Body of pancreas (tissue), 4 donors: ENCODE data around the gene RXFP4. TPM values are rescaled to one million over a fixed set of nuclear protein-coding genes. Genes with fewer than 3 reads are reported as not detected.

Experiments
- ATAC-seq: fragments of 150-250 bp; one replicate; pipeline ENCODE4 v1.9.1; 2016
- DNase-seq, 4 donors: peaks; one replicate each; pipeline ENCODE4 v3.0.0-alpha.2; 2019
- H3K27ac ChIP-seq, 4 donors: fragments of 200-600 bp; sonication (generic); 1 replicate in 3 of 4; 2 replicates in 1 of 4; pipeline versions ENCODE4 v1.5.1 to v1.6.1; 2016 to 2019; ENCODE audit warnings: mild to moderate bottlenecking in 1 of 4, mixed read lengths in 1 of 4, moderate library complexity in 1 of 4
- H3K27me3 ChIP-seq, 2 donors: fragments of 200-600 bp; sonication (generic); one replicate each; pipeline ENCODE4 v1.6.0; 2016; ENCODE audit warnings: mild to moderate bottlenecking in 1 of 2
- H3K36me3 ChIP-seq, 2 donors: fragments of 200-600 bp; sonication (generic); replicated peaks in 1 of 2; 2 replicates each; pipeline ENCODE4 v1.5.1; 2016; ENCODE audit warnings: low read depth in 2 of 2; ENCODE audit not compliant: insufficient read depth in 1 of 2
- H3K4me1 ChIP-seq: fragments of 200-600 bp; sonication (generic); one replicate; pipeline ENCODE4 v1.6.0; 2016
- H3K4me3 ChIP-seq, 2 donors: fragments of 200-600 bp; sonication (generic); 1 replicate in 1 of 2; 2 replicates in 1 of 2; pipeline ENCODE4 v1.5.1; 2016 to 2019
- H3K9me3 ChIP-seq, 3 donors: fragments of 200-600 bp; sonication (generic); 1 replicate in 2 of 3; 2 replicates in 1 of 3; pipeline ENCODE4 v1.5.1; 2016
- CTCF ChIP-seq, 7 experiments: fragments of 450-650 bp in 4 of 7; fragments of 200-600 bp in 3 of 7; sonication (generic) in 3 of 7; IDR thresholded peaks; one replicate each; pipeline ENCODE4 v1.5.1; 2016 to 2019; ENCODE audit warnings: antibody characterized with exemption in 7 of 7
- POLR2A ChIP-seq, 3 donors: fragments of 450-650 bp; IDR thresholded peaks; one replicate each; pipeline ENCODE4 v1.6.1; 2016; ENCODE audit warnings: antibody characterized with exemption in 3 of 3, mild to moderate bottlenecking in 2 of 3
- WGBS, 2 donors: methylation state at CpG; one replicate each; pipeline ENCODE4 v1.1.5; 2017; 5-methylcytosine and 5-hydroxymethylcytosine counted together
- intact Hi-C: fragments of 100-400 bp; cut with DNase I; formaldehyde crosslinking; loops from one replicate; pipeline ENCODE4 v1.15.1; 2023
- total RNA-seq, 2 donors: library from RNA; depleted of rRNA; stranded (reverse); fragments of >200 nt; gene quantifications; one replicate each; pipeline ENCODE4 v1.1.0, GENCODE V29; 2016

RXFP4 gene
- total RNA-seq, 2 donors from 2014 or later: 0.26 TPM; not detected in 1

GRCh38 chr1:155966750-155967149, 25.3 kb downstream of the RXFP4 start:
- ATAC-seq (no peak), DNase-seq (no peak)
- TF ChIP-seq CTCF (IDR thresholded peaks at IDR 0.05) (no peak), POLR2A (IDR thresholded peaks at IDR 0.05) (no peak)
- Histone ChIP-seq H3K4me1 (no peaks in the 10 kb centered on the region), H3K4me3 (no peak overlapping the region), H3K9me3 (no peaks in the 10 kb centered on the region), H3K36me3 (peaks cover 7 to 11% of the 10 kb centered on the region in 2 donors), H3K27me3 (no peaks in the 10 kb centered on the region), H3K27ac (no peak overlapping the region)
- 55 to 72% methylated on average over 7 of the region's 7 CpGs for WGBS, 2 donors
- intact Hi-C loops: no loop called here

GRCh38 chr1:155967341-155968050, 26.1 kb downstream of the RXFP4 start:
- ATAC-seq: no peak

GRCh38 chr1:155968051-155968400, 26.6 kb downstream of the RXFP4 start:
- intact Hi-C loops: no loop called here
- Histone ChIP-seq H3K36me3 (peaks cover 6 to 7% of the 10 kb centered on the region in 2 donors), H3K27me3 (no peaks in the 10 kb centered on the region), H3K27ac (peak overlapping the region in 2 of 4 donors; percentile 16 to 46), H3K4me1 (peaks cover 5% of the 10 kb centered on the region), H3K9me3 (no peaks in the 10 kb centered on the region), H3K4me3 (no peak overlapping the region)
- TF ChIP-seq CTCF (IDR thresholded peaks at IDR 0.05) (no peak), POLR2A (IDR thresholded peaks at IDR 0.05) (no peak)
- ATAC-seq (no peak), DNase-seq (no peak)
- WGBS, 2 donors: 78 to 86% methylated on average over 7 of the region's 7 CpGs

More at GRCh38 chr1:155967341-155968050, 26.1 kb downstream of the RXFP4 start:
- Histone ChIP-seq H3K4me1 (peaks cover 5% of the 10 kb centered on the region), H3K27ac (peak overlapping the region in 2 of 4 donors; percentile 16 to 46), H3K27me3 (no peaks in the 10 kb centered on the region), H3K36me3 (peaks cover 6 to 7% of the 10 kb centered on the region in 2 donors), H3K9me3 (no peaks in the 10 kb centered on the region), H3K4me3 (no peak overlapping the region)
- intact Hi-C loops: no loop called here
- DNase-seq: no peak
- TF ChIP-seq POLR2A (IDR thresholded peaks at IDR 0.05) (no peak), CTCF (IDR thresholded peaks at IDR 0.05) (no peak)
- 66 to 75% methylated on average over 13 of the region's 13 CpGs for WGBS, 2 donors

GRCh38 chr1:155968670-155969069, 27.2 kb downstream of the RXFP4 start:
- no peak for DNase-seq
- H3K4me1 ChIP-seq: peaks cover 5% of the 10 kb centered on the region
- no peaks in the 10 kb centered on the region for H3K27me3 ChIP-seq
- no peak for TF ChIP-seq POLR2A (IDR thresholded peaks at IDR 0.05)
- TF ChIP-seq CTCF (IDR thresholded peaks at IDR 0.05): no peak
- no peak for ATAC-seq
- no peak overlapping the region for H3K4me3 ChIP-seq
- peaks cover 6 to 7% of the 10 kb centered on the region in 2 donors for H3K36me3 ChIP-seq
- WGBS, 2 donors: 51 to 70% methylated on average over 3 of the region's 3 CpGs
- peak overlapping the region in 1 of 4 donors; percentile 46 for H3K27ac ChIP-seq
- no peaks in the 10 kb centered on the region for H3K9me3 ChIP-seq
- intact Hi-C loops: no loop called here

GRCh38 chr1:155969377-155969791, 27.9 kb downstream of the RXFP4 start:
- intact Hi-C loops: no loop called here
- peaks cover 4 to 7% of the 10 kb centered on the region in 2 donors for H3K36me3 ChIP-seq

More at GRCh38 chr1:155969377-155969791, 27.9 kb downstream of the RXFP4 start:
- peaks cover 9% of the 10 kb centered on the region for H3K4me1 ChIP-seq
- H3K9me3 ChIP-seq: no peaks in the 10 kb centered on the region
- H3K4me3 ChIP-seq: no peak overlapping the region
- no peaks in the 10 kb centered on the region for H3K27me3 ChIP-seq
- ATAC-seq (no peak), DNase-seq (no peak)
- peak overlapping the region in 1 of 4 donors; percentile 21 for H3K27ac ChIP-seq
- TF ChIP-seq POLR2A (IDR thresholded peaks at IDR 0.05) (no peak), CTCF (IDR thresholded peaks at IDR 0.05) (no peak)
- 87 to 89% methylated on average over 6 to 9 of the region's 9 CpGs for WGBS, 2 donors
